ENCODE results near the gene EFL1. TPM values are rescaled to one million over a fixed set of nuclear protein-coding genes. Genes with fewer than 3 reads are reported as not detected.
"Not testable (repeated sequence)": the region's sequence is repeated elsewhere in the genome, so short reads cannot be mapped to it uniquely, and the experiment has no call there.

The EFL1 gene
- total RNA-seq, 2 donors from 2014 or later = 22.7 to 29.3 TPM

DNA sequence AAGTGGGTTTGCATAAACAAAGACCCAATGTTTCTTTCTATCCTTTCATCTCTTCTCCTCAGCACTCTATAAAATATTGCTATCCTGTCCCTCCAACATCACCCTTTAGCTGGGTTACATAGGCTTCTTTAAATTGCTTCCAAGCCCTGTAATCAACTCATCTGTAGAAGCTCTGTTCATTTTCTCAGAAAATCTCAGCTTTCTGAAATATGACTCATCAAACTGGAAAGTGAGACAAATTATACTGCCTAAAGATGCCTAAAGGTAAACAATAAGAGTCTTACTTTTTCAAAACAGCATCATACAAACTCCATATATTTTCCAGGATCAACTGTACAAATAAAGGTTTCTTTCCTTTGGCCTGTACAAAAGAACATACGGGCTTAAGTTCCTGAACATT, 33.8 kb downstream of the EFL1 start:
- no peaks in the 10 kb centered on the region for H3K36me3 ChIP-seq
- H3K4me1 ChIP-seq (replicated peaks) = no peaks in the 10 kb centered on the region
- H3K27me3 ChIP-seq (replicated peaks; ENCODE audit: insufficient read depth) = no peaks in the 10 kb centered on the region
- no peak for DNase-seq (ENCODE audit: low spot score)
- intact Hi-C loops (cut with DNase I) = no loop called here
- H3K9me3 ChIP-seq = no peaks in the 10 kb centered on the region
- WGBS = 70% methylated on average over 1 of the region's 1 CpG
- no peak overlapping the region for H3K4me3 ChIP-seq
- TF ChIP-seq POLR2AphosphoS5 (IDR thresholded peaks at IDR 0.05) (no peak), CTCF (IDR thresholded peaks at IDR 0.05) (no peak), POLR2A (IDR thresholded peaks at IDR 0.05) (no peak)
- H3K27ac ChIP-seq = no peak overlapping the region

DNA sequence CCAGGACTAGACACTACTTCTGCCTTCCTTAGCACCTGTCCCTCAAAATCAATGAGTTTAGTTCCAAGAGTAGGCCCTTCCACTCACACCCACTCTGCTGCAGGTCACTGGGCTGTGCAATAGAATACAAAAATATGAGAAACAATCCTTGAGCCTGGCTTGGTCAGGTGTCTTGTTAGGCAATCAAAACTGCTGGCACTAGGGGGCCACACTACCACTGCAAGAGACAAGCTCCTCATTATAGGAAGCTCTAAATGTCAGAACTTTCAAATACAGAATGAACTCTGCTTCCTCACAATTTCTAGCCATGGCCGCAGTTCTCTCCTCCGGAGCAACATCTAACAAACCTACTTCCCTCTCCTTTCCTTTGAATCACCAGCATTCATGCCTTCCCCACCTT, 41.0 kb downstream of the EFL1 start:
- H3K9me3 ChIP-seq; intact Hi-C loops (cut with DNase I); H3K4me3 ChIP-seq; H3K36me3 ChIP-seq; H3K27me3 ChIP-seq (replicated peaks; ENCODE audit: insufficient read depth); H3K4me1 ChIP-seq (replicated peaks); H3K27ac ChIP-seq: not testable (repeated sequence)
- WGBS = 64% methylated on average over 2 of the region's 2 CpGs
- DNase-seq (ENCODE audit: low spot score) = peak; percentile 57
- TF ChIP-seq CTCF (IDR thresholded peaks at IDR 0.05) = peak in 3 of 4 experiments; percentile 19 to 40 (median 31)

GRCh38 chr15:82216092-82216491, 46.4 kb downstream of the EFL1 start:
- H3K4me1 ChIP-seq (replicated peaks); H3K27ac ChIP-seq; H3K27me3 ChIP-seq (replicated peaks; ENCODE audit: insufficient read depth); H3K9me3 ChIP-seq; H3K36me3 ChIP-seq; intact Hi-C loops (cut with DNase I); DNase-seq (ENCODE audit: low spot score); H3K4me3 ChIP-seq: not testable (repeated sequence)
- 40% methylated on average over 2 of the region's 2 CpGs for WGBS

GRCh38 chr15:82212201-82212600, 50.3 kb downstream of the EFL1 start:
- DNase-seq (ENCODE audit: low spot score); H3K4me3 ChIP-seq; H3K4me1 ChIP-seq (replicated peaks); intact Hi-C loops (cut with DNase I); H3K9me3 ChIP-seq; H3K36me3 ChIP-seq; H3K27ac ChIP-seq; H3K27me3 ChIP-seq (replicated peaks; ENCODE audit: insufficient read depth): not testable (repeated sequence)

GRCh38 chr15:82210066-82210597, 52.4 kb downstream of the EFL1 start:
- H3K27me3 ChIP-seq (replicated peaks; ENCODE audit: insufficient read depth); intact Hi-C loops (cut with DNase I); H3K27ac ChIP-seq; DNase-seq (ENCODE audit: low spot score); H3K4me3 ChIP-seq; H3K9me3 ChIP-seq; H3K36me3 ChIP-seq; H3K4me1 ChIP-seq (replicated peaks): not testable (repeated sequence)
- 38% methylated on average over 3 of the region's 3 CpGs for WGBS

DNA sequence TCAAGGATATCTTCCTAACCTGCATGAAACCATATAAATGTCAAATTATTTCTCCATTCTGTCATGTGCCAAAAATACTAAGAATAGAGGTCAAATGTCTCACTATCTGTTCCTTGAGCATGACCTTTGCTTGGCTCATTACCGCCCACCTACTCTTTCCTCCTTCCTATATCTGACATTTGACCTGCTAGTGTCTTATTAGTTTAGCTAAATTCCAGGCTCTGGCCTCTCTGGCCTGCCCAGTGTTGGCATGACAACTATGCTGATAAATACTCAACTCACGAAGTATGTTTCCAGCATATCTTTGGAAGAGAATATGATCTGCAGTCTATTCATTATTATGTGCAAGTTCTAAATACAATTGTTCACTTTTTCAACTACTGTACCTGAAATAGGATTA, 58.0 kb downstream of the EFL1 start:
- intact Hi-C loops (cut with DNase I) = loop anchor here (10.0 kb wide), 1 partner anchor 720 kb away; no protein-coding TSS in a partner anchor

DNA sequence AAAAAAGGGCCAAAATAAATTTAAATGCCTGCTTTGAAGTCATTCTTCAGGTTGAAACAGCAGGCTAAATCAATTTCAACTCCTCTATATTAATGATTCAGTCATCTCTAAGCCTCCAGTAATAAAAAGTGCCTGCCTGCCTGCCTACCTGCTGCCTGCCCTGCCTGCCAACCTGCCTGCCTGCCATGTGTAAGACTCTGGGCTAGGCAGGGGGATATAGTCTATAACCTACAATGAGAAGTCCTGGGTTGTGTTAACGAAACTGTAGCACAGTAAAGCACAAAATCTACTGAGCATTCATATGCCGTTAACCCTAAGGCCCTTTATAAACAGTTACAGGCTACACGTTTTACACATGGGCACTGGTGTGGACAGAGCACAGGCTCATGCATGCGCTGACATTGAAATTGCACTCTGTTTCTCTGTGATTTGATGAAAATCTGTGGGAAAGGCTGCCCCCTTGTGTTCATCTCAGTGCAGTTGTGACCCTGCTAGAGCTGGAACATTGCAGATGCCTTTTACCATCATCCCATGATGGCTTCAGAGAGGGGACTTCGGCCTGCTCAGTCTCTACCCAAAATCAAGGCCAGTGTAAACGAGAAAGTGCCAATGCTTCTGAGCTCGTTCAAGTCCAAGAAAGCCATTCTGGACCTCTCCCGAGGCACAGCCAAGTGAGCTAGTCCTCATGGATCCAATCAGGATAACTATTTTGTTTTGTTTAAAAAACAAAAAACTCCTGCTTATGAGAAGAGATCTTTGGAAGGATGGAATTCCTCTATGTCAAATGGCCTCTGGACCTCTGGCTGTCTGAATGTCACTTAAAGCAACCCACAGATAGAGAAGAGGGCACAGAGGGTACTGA, 64.6 kb downstream of the EFL1 start:
- Histone ChIP-seq H3K27ac (no peak overlapping the region), H3K4me3 (no peak overlapping the region), H3K27me3 (replicated peaks; ENCODE audit: insufficient read depth) (no peaks in the 10 kb centered on the region), H3K36me3 (no peaks in the 10 kb centered on the region), H3K4me1 (replicated peaks) (no peaks in the 10 kb centered on the region), H3K9me3 (no peaks in the 10 kb centered on the region)
- peak; percentile 66 for DNase-seq (ENCODE audit: low spot score)
- 25% methylated on average over 8 of the region's 8 CpGs for WGBS
- intact Hi-C loops (cut with DNase I) = loop anchor here (5.0 kb wide), 2 partner anchors 91 to 156 kb away; no protein-coding TSS in a partner anchor
- peak; percentile 22 to 79 (median 76) for TF ChIP-seq CTCF (IDR thresholded peaks at IDR 0.05)
- no peak for TF ChIP-seq POLR2AphosphoS5 (IDR thresholded peaks at IDR 0.05)

More for the DNA sequence above, 58.0 kb downstream of the EFL1 start:
- not testable (repeated sequence) for H3K4me3 ChIP-seq; DNase-seq (ENCODE audit: low spot score); H3K9me3 ChIP-seq; H3K27ac ChIP-seq; H3K27me3 ChIP-seq (replicated peaks; ENCODE audit: insufficient read depth); H3K4me1 ChIP-seq (replicated peaks); H3K36me3 ChIP-seq
- WGBS = 83% methylated on average over 2 of the region's 2 CpGs
